ENCODE results near the gene NRP1.

DNA sequence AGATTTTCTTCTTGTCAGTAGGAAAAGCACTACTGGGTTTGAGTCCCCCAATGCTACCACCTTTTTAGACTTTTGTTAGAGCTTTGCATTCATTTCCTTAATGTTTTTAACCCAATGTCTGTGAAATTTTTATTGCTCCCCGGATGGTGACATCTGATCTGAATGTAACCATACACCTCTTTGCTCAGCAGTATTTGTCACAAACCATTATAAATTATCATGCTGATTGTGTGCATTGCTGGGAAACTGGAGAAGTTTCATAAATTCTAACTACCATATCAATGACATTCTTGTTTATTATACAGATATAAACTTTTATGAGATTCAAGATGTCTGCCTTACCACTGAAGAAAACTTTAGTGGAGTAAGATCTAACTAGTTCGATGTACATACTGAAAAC, 8.5 kb downstream of the NRP1 start:
- TF ChIP-seq, protein P1, sequence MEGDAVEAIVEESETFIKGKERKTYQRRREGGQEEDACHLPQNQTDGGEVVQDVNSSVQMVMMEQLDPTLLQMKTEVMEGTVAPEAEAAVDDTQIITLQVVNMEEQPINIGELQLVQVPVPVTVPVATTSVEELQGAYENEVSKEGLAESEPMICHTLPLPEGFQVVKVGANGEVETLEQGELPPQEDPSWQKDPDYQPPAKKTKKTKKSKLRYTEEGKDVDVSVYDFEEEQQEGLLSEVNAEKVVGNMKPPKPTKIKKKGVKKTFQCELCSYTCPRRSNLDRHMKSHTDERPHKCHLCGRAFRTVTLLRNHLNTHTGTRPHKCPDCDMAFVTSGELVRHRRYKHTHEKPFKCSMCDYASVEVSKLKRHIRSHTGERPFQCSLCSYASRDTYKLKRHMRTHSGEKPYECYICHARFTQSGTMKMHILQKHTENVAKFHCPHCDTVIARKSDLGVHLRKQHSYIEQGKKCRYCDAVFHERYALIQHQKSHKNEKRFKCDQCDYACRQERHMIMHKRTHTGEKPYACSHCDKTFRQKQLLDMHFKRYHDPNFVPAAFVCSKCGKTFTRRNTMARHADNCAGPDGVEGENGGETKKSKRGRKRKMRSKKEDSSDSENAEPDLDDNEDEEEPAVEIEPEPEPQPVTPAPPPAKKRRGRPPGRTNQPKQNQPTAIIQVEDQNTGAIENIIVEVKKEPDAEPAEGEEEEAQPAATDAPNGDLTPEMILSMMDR (conservative IDR thresholded peaks at IDR 0.05; ENCODE audit: low read depth, low read length): no peak
- TF ChIP-seq EZH2 (IDR thresholded peaks at IDR 0.05; ENCODE audit: low read length, unreplicated experiment) (no peak), EZH2phosphoT487 (IDR thresholded peaks at IDR 0.05; ENCODE audit: borderline replicate concordance, low read length) (no peak)

All from PC-3 (cell line).